ENCODE results near the gene RBCK1. TPM values are rescaled to one million over a fixed set of nuclear protein-coding genes. Genes with fewer than 3 reads are reported as not detected.

RBCK1 gene
- total and polyA plus RNA-seq, 2 of the 4 experiments (the other 2 are of a cell fraction) = 29.9 to 84.2 TPM

- in situ Hi-C loops (cut with MboI; ENCODE audit: low sequenced_read_pairs) = no loop called here
- Histone ChIP-seq H4K8ac (ENCODE audit: low read depth in 2 of 2, low read length in 2 of 2) (no peak overlapping the region), H3K9ac (ENCODE audit: low read depth, low read length) (no peak overlapping the region), H3K18ac (ENCODE audit: low read depth, low read length) (no peak overlapping the region), H3K4me2 (ENCODE audit: low read depth, low read length) (no peak overlapping the region), H2AFZ (replicated peaks; ENCODE audit: low read length, poor library complexity) (no peak overlapping the region), H2AK9ac (replicated peaks; ENCODE audit: low read depth, low read length, poor library complexity) (no peak overlapping the region), H3K9me3 (ENCODE audit: control insufficient read depth, insufficient read depth, low read length) (no peaks in the 10 kb centered on the region), H3K9me1 (ENCODE audit: insufficient read depth, low read length) (peaks cover 9% of the 10 kb centered on the region; the same call in 1 of the 2 replicates), H2AK5ac (ENCODE audit: low read depth, low read length) (no peak overlapping the region), H3K4ac (ENCODE audit: low read depth, low read length) (no peak overlapping the region), H2BK15ac (ENCODE audit: low read depth, low read length) (no peak overlapping the region), H4K20me1 (ENCODE audit: insufficient read depth, low read length) (peaks cover 17% of the 10 kb centered on the region), H2BK20ac (ENCODE audit: low read depth, low read length) (no peak overlapping the region), H3K36me3 (ENCODE audit: control insufficient read depth, insufficient read depth, low read length) (peaks cover 47% of the 10 kb centered on the region), H3K56ac (ENCODE audit: extremely low read depth, insufficient read depth, low read length) (no peak overlapping the region), H3K4me1 (ENCODE audit: control insufficient read depth, insufficient read depth, low read length) (peaks cover 2% of the 10 kb centered on the region; the same call in 1 of the 2 replicates), H3K14ac (replicated peaks; ENCODE audit: low read depth, low read length) (no peak overlapping the region), H3K23ac (ENCODE audit: low read depth, low read length) (no peak overlapping the region), H3K27ac (ENCODE audit: insufficient read depth, low read length) (no peak overlapping the region), H2BK5ac (ENCODE audit: low read depth, low read length, poor library complexity, severe bottlenecking) (no peak overlapping the region), H3K79me1 (ENCODE audit: low read depth in 1 of 2, low read length in 2 of 2) (peaks cover 3 to 8% of the 10 kb centered on the region in 2 experiments; a peak in 2 of 4 replicates), H4K5ac (ENCODE audit: low read depth, low read length) (no peak overlapping the region), H3K27me3 (ENCODE audit: control insufficient read depth, insufficient read depth, low read length) (no peaks in the 10 kb centered on the region), H4K91ac (ENCODE audit: insufficient read depth, low read depth, low read length) (no peak overlapping the region), H2BK120ac (ENCODE audit: low read depth, low read length) (no peak overlapping the region), H3K4me3 (ENCODE audit: insufficient read depth, low read depth, low read length) (no peak overlapping the region)
- ChIA-PET CTCF (no interaction called here), POLR2A (ENCODE audit: unreplicated experiment) (no interaction called here)
- dilution Hi-C loops (cut with HindIII; ENCODE audit: low sequenced_read_pairs, unreplicated experiment) = no loop called here
- no peak for DNase-seq
- 100% methylated on average over 1 of the region's 4 CpGs; no CpG with 5 or more reads in 1 of the 2 experiments for WGBS, 2 experiments (ENCODE audit: extremely low coverage in 2 of 2, insufficient read length in 1 of 2)
- no peak for ATAC-seq (ENCODE audit: low read depth)
- intact Hi-C loops (cut with micrococcal nuclease) = no loop called here
- TSS peak; percentile 76 for BruUV-seq (replicated peaks)
- TF ChIP-seq NFE2L2 (IDR thresholded peaks at IDR 0.05; ENCODE audit: low read depth, low read length) = no peak
- TF ChIP-seq RFX5 (IDR thresholded peaks at IDR 0.05; ENCODE audit: low read depth, low read length) = no peak
- no peak for TF ChIP-seq USF2 (IDR thresholded peaks at IDR 0.05; ENCODE audit: low read depth, low read length)
- TF ChIP-seq RCOR1 (IDR thresholded peaks at IDR 0.05; ENCODE audit: insufficient replicate concordance, low read length) = no peak
- no peak for TF ChIP-seq MXI1 (IDR thresholded peaks at IDR 0.05; ENCODE audit: borderline replicate concordance, low read depth, low read length)
- no peak for TF ChIP-seq POLR2A (IDR thresholded peaks at IDR 0.05; ENCODE audit: low read depth, low read length)
- TF ChIP-seq CEBPB (IDR thresholded peaks at IDR 0.05; ENCODE audit: low read depth, low read length) = no peak
- TF ChIP-seq CTCF (conservative IDR thresholded peaks at IDR 0.05; ENCODE audit: low read depth, low read length) = no peak
- TF ChIP-seq BHLHE40 (IDR thresholded peaks at IDR 0.05; ENCODE audit: low read depth, low read length) = no peak
- TF ChIP-seq CHD1 (IDR thresholded peaks at IDR 0.05; ENCODE audit: low read depth, low read length) = no peak
- TF ChIP-seq FOS (IDR thresholded peaks at IDR 0.05; ENCODE audit: low read depth, low read length) = no peak
- no peak for TF ChIP-seq RAD21 (IDR thresholded peaks at IDR 0.05; ENCODE audit: low read length)
- no peak for TF ChIP-seq MAFK (IDR thresholded peaks at IDR 0.05; ENCODE audit: low read depth, low read length)
- no peak for TF ChIP-seq ELK1 (IDR thresholded peaks at IDR 0.05; ENCODE audit: borderline replicate concordance, low read depth, low read length)
- TF ChIP-seq SMC3 (IDR thresholded peaks at IDR 0.05; ENCODE audit: low read depth, low read length) = no peak
Observed at GRCh38 chr20:396619-397431, 11.3 kb upstream of the RBCK1 start.

All from IMR-90 (cell line).